Dermis microvascular lymphatic vessel endothelial cell (primary cell): ENCODE results near the gene GOLT1A. TPM values are rescaled to one million over a fixed set of nuclear protein-coding genes. Genes with fewer than 3 reads are reported as not detected.
A peak's percentile ranks its signal among the peaks of the same experiment; 100 is the strongest.

ENCODE experiments used
- DNase-seq, 2 donors: peaks; one replicate each; pipeline versions ENCODE4 v3.0.0 to v3.0.0-alpha.2; 2010; ENCODE audit warnings: low read depth in 2 of 2
- total RNA-seq: library from RNA; depleted of rRNA; stranded (reverse); fragments of >200 nt; gene quantifications from 2 replicates; pipeline ENCODE4 v1.2.1, GENCODE V29; 2014

Gene GOLT1A, protein sequence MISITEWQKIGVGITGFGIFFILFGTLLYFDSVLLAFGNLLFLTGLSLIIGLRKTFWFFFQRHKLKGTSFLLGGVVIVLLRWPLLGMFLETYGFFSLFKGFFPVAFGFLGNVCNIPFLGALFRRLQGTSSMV
- total RNA-seq, result 0.13 TPM in 1 of 2 replicates, not detected in the other

DNA sequence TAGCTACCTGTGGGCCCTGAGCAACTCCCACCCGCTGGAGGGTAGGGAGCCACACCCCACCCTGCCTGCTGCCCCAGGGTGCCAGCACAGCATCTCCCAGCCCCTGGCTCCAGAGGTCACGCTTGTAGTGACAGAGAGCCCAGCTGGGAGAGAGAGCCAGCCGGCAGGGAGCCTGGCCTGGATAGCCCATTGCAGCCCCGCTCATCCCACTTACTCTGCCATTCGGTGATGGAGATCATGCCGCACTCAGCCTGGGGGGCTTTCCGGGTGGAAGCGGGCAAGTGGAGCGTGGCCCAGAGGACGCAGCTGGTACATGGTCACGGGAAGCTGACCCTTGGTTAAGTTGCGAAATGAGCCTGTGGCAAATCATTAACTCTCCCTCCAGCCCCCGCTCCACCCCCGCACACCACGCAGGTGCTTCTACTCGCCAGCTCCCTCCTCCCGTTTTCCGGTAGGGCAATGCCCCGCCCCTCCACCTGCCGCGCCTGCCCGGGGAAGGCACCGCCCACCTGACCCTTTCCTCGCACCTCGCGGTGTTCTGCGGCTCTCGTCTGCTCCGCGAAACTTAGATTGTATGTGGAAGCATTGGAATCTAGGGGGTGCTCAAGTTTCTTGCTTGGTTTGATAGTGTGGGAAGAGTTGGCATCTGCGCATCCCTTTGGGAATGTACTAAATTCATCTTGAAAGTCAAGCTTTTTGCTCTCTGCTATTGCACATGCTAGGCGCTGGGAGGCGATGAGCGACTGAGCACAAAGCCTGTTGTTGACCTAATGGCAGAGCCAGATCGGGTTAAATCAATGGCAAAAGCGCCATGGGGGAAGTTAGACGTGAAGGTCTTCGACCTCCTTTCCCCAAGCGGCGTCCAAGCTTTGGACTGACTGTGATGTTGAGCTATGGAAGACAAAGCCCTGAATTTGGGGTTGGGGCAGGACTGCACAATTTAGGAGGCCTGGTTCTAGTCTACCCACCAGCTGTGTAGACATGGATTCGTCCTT lies at the start of gene GOLT1A:
GOLT1A (minus strand) TSS at position 321 of the 995 bp plus-strand sequence; CDS start at position 239, 82 bp downstream.
- peak; percentile 41 to 77 for DNase-seq

GRCh38 chr1:204263254-204263910 lies 49.6 kb upstream of the GOLT1A start:
- peak; percentile 27 to 55 for DNase-seq

- DNase-seq, result no peak
Measured at GRCh38 chr1:204262506-204263253, 48.9 kb upstream of the GOLT1A start.

- no peak for DNase-seq
Measured at GRCh38 chr1:204261746-204262505, 48.1 kb upstream of the GOLT1A start.

- DNase-seq, result no peak
Measured at GRCh38 chr1:204261266-204261665, 47.5 kb upstream of the GOLT1A start.

GRCh38 chr1:204260601-204261197 lies 46.9 kb upstream of the GOLT1A start:
- no peak for DNase-seq

DNA sequence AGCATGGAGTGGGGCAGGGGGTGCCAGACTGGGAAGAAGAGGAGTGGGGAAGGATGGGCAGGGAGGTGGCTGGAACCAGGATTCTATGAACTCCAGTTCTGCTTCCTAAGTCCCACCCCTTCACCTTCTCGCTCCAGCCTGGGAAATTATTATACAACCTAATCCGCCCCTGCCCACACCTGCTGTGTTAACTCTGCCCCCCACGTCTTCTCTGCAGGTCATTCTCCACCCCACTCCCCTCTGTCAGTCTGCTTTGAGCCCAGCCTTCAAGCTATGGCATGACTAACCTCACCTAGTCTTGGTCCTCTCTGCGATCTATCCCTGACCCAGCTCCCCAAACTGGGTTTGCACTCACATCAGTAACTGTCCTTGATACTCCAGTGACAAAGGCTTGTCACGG lies 46.0 kb upstream of the GOLT1A start:
- DNase-seq, result no peak

- no peak for DNase-seq
Measured at GRCh38 chr1:204259196-204259595, 45.4 kb upstream of the GOLT1A start.

- DNase-seq, result peak; percentile 28 to 64
Measured at GRCh38 chr1:204258213-204259115, 44.7 kb upstream of the GOLT1A start.

GRCh38 chr1:204257446-204257845 lies 43.7 kb upstream of the GOLT1A start:
- DNase-seq, result no peak

- no peak for DNase-seq
Measured at GRCh38 chr1:204256531-204256930, 42.7 kb upstream of the GOLT1A start.

DNA sequence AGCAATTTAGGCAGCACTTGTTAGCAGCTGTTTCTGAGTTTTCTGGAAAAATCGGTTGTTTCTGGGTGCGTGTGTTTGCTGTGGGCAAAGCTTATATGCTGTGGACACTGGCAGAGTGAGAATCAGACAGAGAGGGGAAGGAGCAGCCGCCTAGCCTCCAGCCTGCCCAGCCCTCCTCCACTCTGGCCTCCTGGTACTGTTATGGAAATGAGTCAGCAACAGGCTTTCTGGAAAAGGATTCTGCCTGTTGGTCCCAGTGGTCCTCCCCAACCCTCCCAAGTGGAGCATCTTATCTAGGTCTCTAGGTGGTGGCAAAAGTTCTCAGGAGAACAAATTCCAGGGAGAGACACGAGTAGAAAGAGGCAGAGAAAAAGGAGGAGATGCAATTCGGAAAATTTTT lies 42.2 kb upstream of the GOLT1A start:
- no peak for DNase-seq

DNA sequence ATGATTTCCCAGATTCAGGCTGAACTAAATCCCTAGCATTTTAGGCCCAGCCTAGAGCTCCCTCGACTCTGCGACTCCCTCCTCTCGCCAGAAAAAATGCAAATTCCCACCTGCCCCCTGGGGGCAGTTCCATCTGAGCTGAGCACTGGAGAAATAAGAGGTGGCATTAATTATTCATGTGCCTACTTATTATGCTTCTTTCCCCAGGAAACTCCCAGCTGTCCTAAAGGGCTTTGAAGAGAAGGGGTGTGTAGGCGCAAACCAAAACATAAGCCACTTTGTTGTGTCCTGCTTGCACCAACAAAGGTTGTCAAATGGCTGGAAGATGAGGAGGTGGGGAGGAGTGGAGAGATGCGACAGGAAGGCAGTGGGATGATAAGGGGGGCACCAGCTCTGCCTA lies 41.4 kb upstream of the GOLT1A start:
- no peak for DNase-seq

- DNase-seq, result no peak
Measured at GRCh38 chr1:204254031-204254661, 40.4 kb upstream of the GOLT1A start.

GRCh38 chr1:204251926-204252689 lies 38.3 kb upstream of the GOLT1A start:
- DNase-seq, result no peak

DNA sequence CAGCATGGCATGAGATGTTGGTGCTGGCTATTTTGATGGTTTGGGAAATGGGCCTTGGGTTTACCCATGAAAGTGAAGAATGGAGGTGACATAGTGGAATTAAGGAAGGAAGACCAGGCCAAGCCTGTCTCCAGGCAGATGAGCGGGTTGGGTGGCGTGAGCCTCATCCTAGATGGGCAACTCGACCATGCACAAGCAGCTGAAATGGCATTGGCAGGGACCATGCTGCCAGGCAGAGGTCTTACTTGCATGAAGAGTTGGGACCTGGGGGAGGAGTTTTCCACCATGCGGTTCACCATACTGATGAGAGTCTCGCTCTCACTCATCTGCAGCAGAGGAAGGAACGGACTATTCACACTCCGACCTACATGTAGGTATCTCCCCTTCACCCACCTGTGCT lies 37.5 kb upstream of the GOLT1A start:
- DNase-seq, result no peak

GRCh38 chr1:204250428-204251030 lies 36.7 kb upstream of the GOLT1A start:
- no peak for DNase-seq
